OCI-LY7 (cell line): Measurements from ENCODE around the gene UFSP1. TPM values are rescaled to one million over a fixed set of nuclear protein-coding genes. Genes with fewer than 3 reads are reported as not detected.

Source experiments
- BruUV-seq: library from RNA; stranded (reverse); fragments of 400-500 nt; replicated peaks from 2 replicates; lab custom pipeline; 2021; lab: Mats Ljungman, UMichigan
- CTCF ChIA-PET: fragments of 300-600 bp; sonication (Branson Sonifier 250); formaldehyde crosslinking; loops from one replicate; lab custom pipeline; 2022; ENCODE audit warnings: antibody characterized with exemption; ENCODE audit not compliant: unreplicated experiment; lab: Charles Lee
- POLR2A ChIA-PET: fragments of 300-600 bp; sonication (Branson Sonifier 250); formaldehyde crosslinking; loops from one replicate; lab custom pipeline; 2022; ENCODE audit warnings: antibody characterized with exemption; lab: Charles Lee
- DNase-seq: peaks from one replicate; pipeline ENCODE4 v3.0.0-alpha.2; 2015; ENCODE audit warnings: low spot score
- H2AFZ ChIP-seq: fragments of 200-600 bp; sonication (generic), shearing (Covaris generic); 2 replicates; pipeline ENCODE4 v1.6.1; 2014; ENCODE audit warnings: mild to moderate bottlenecking, antibody characterized with exemption, low read length, moderate library complexity
- H3K27ac ChIP-seq: fragments of 200-600 bp; sonication (generic); 2 replicates; pipeline ENCODE4 v1.5.1; 2014; ENCODE audit warnings: mixed run types, low read depth, mild to moderate bottlenecking, moderate library complexity, low read length, inconsistent platforms; ENCODE audit not compliant: poor library complexity, severe bottlenecking
- H3K36me3 ChIP-seq: fragments of 200-600 bp; sonication (generic); 2 replicates; pipeline ENCODE4 v1.6.1; 2014; ENCODE audit warnings: mild to moderate bottlenecking, antibody characterized with exemption, low read length, moderate library complexity, mixed read lengths; ENCODE audit not compliant: insufficient read depth
- H3K4me1 ChIP-seq: fragments of 200-600 bp; sonication (generic); 2 replicates; pipeline ENCODE4 v1.5.1; 2014; ENCODE audit warnings: mild to moderate bottlenecking, low read length; ENCODE audit not compliant: insufficient read depth, poor library complexity, severe bottlenecking
- H3K4me2 ChIP-seq: fragments of 200-600 bp; sonication (generic); 2 replicates; pipeline ENCODE4 v1.6.1; 2014; ENCODE audit warnings: mild to moderate bottlenecking, low read length
- H3K4me3 ChIP-seq: fragments of 200-600 bp; sonication (generic); 2 replicates; pipeline ENCODE4 v1.5.1; 2014; ENCODE audit warnings: mild to moderate bottlenecking, low read depth, low read length; ENCODE audit not compliant: poor library complexity, severe bottlenecking
- H3K79me2 ChIP-seq: fragments of 200-600 bp; sonication (generic); 2 replicates; pipeline ENCODE4 v1.6.1; 2016; ENCODE audit warnings: low read depth, mild to moderate bottlenecking, low read length, moderate library complexity, mixed read lengths; ENCODE audit not compliant: insufficient read depth
- H3K9me2 ChIP-seq: fragments of 200-600 bp; sonication (generic); 2 replicates; pipeline ENCODE4 v1.6.1; 2016; ENCODE audit warnings: mild to moderate bottlenecking, low read length, mixed read lengths; ENCODE audit not compliant: insufficient read depth
- H3K9me3 ChIP-seq: fragments of 200-600 bp; sonication (generic); 2 replicates; pipeline ENCODE4 v1.6.1; 2014; ENCODE audit warnings: mild to moderate bottlenecking, mixed run types, low read length, mixed read lengths
- H4K20me1 ChIP-seq: fragments of 200-600 bp; sonication (generic); 2 replicates; pipeline ENCODE4 v1.6.1; 2014; ENCODE audit warnings: mild to moderate bottlenecking, antibody characterized with exemption, low read length, moderate library complexity, mixed read lengths; ENCODE audit not compliant: insufficient read depth
- EZH2phosphoT487 ChIP-seq: fragments of 200-600 bp; sonication (generic); IDR thresholded peaks from 2 replicates; pipeline ENCODE4 v1.6.1; 2018; ENCODE audit warnings: low read depth, borderline replicate concordance, mild to moderate bottlenecking, mixed run types, antibody characterized with exemption, low read length, moderate library complexity, mixed read lengths
- intact Hi-C: fragments of 100-400 bp; cut with micrococcal nuclease; formaldehyde crosslinking; loops from one replicate; pipeline ENCODE4 v1.10.0; 2022; ENCODE audit not compliant: unreplicated experiment
- microRNA-seq: library from miRNA; unstranded; fragments of <30 nt; microRNA quantifications from one replicate; pipeline ENCODE4 v1.2.0, GENCODE V29; 2022; ENCODE audit warnings: borderline replicate concordance
- small RNA-seq: library from RNA; depleted of rRNA; stranded (forward); fragments of <200 nt; gene quantifications from one replicate; pipeline ENCODE3, GENCODE V24; 2014
- total RNA-seq, 2 experiments: library from RNA; depleted of rRNA in 1 of 2; stranded (reverse); fragments of >200 nt in 1 of 2; shearing (Covaris generic) in 1 of 2; gene quantifications; 2 replicates each; pipeline ENCODE4 v1.2.3, GENCODE V29; 2014 to 2022
- TF ChIP-seq, protein P1 (sequence below): fragments of 200-600 bp; sonication (generic); conservative IDR thresholded peaks from 2 replicates; pipeline ENCODE4 v1.5.1; 2014; ENCODE audit warnings: mild to moderate bottlenecking, antibody characterized with exemption, low read length, moderate library complexity, mixed read lengths

UFSP1 gene
- total RNA-seq, 2 experiments from 2014 or later = 2.8 to 3.3 TPM

GRCh38 chr7:100840470-100841100, 48.9 kb downstream of the UFSP1 start:
- no peaks in the 10 kb centered on the region for H3K9me3 ChIP-seq
- BruUV-seq = no TSS peak
- H3K36me3 ChIP-seq = no peaks in the 10 kb centered on the region
- H2AFZ ChIP-seq = no peak overlapping the region
- H3K4me2 ChIP-seq = no peak overlapping the region
- H3K4me1 ChIP-seq = no peaks in the 10 kb centered on the region
- H4K20me1 ChIP-seq = no peaks in the 10 kb centered on the region
- no peak overlapping the region for H3K4me3 ChIP-seq
- intact Hi-C loops = no loop called here
- no peak overlapping the region for H3K27ac ChIP-seq
- DNase-seq = no peak
- ChIA-PET CTCF (no interaction called here), POLR2A (no interaction called here)
- H3K9me2 ChIP-seq = no peaks in the 10 kb centered on the region
- no peaks in the 10 kb centered on the region for H3K79me2 ChIP-seq
- TF ChIP-seq EZH2phosphoT487 = no peak
- TF ChIP-seq, protein P1, sequence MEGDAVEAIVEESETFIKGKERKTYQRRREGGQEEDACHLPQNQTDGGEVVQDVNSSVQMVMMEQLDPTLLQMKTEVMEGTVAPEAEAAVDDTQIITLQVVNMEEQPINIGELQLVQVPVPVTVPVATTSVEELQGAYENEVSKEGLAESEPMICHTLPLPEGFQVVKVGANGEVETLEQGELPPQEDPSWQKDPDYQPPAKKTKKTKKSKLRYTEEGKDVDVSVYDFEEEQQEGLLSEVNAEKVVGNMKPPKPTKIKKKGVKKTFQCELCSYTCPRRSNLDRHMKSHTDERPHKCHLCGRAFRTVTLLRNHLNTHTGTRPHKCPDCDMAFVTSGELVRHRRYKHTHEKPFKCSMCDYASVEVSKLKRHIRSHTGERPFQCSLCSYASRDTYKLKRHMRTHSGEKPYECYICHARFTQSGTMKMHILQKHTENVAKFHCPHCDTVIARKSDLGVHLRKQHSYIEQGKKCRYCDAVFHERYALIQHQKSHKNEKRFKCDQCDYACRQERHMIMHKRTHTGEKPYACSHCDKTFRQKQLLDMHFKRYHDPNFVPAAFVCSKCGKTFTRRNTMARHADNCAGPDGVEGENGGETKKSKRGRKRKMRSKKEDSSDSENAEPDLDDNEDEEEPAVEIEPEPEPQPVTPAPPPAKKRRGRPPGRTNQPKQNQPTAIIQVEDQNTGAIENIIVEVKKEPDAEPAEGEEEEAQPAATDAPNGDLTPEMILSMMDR = no peak

GRCh38 chr7:100839361-100839760, 50.2 kb downstream of the UFSP1 start:
- ChIA-PET CTCF (no interaction called here), POLR2A (interaction anchor here (0.6 kb wide), 1 partner anchor 27 kb away, joined by 4 read pairs; no protein-coding TSS in a partner anchor)
- intact Hi-C loops = no loop called here
- no peak for TF ChIP-seq EZH2phosphoT487
- TF ChIP-seq, protein P1 = no peak
- no TSS peak for BruUV-seq
- no peak overlapping the region for H3K27ac ChIP-seq
- H3K4me1 ChIP-seq = no peaks in the 10 kb centered on the region
- H4K20me1 ChIP-seq = no peaks in the 10 kb centered on the region
- H3K4me3 ChIP-seq = no peak overlapping the region
- no peak for DNase-seq
- no peak overlapping the region for H3K4me2 ChIP-seq
- no peaks in the 10 kb centered on the region for H3K36me3 ChIP-seq
- H3K9me2 ChIP-seq = no peaks in the 10 kb centered on the region
- H3K9me3 ChIP-seq = no peaks in the 10 kb centered on the region
- H3K79me2 ChIP-seq = no peaks in the 10 kb centered on the region
- no peak overlapping the region for H2AFZ ChIP-seq

Small RNA genes within 50 kb of the gene (microRNA-seq; reads per million reads assigned to microRNA genes)
- not detected for gene MIR6875

Small RNA genes within 50 kb of the gene (small RNA-seq; reads per million reads assigned to genes)
- gene RN7SL549P (not detected), gene RPS29P15 (not detected)

Other genes with a start within 250 kb of the UFSP1 start
- gene TFR2, start 248.2 kb downstream of the UFSP1 start, total RNA-seq (2014; rRNA removed; shearing (Covaris generic)) = 8.1 and 12.1 TPM in 2 replicates
- gene TFR2, start 248.2 kb downstream of the UFSP1 start, total RNA-seq (2022) = 25.0 and 26.0 TPM in 2 replicates
- gene ACTL6B, start 233.3 kb downstream of the UFSP1 start, total RNA-seq (2014; rRNA removed; shearing (Covaris generic)) = not detected in 2 replicates
- not detected in 2 replicates for gene ACTL6B, start 233.3 kb downstream of the UFSP1 start, total RNA-seq (2022)
- 59.4 and 80.4 TPM in 2 replicates for gene GNB2, start 216.0 kb downstream of the UFSP1 start, total RNA-seq (2014; rRNA removed; shearing (Covaris generic))
- 174 and 180 TPM in 2 replicates for gene GNB2, start 216.0 kb downstream of the UFSP1 start, total RNA-seq (2022)
- 35.7 and 40.2 TPM in 2 replicates for gene GIGYF1, start 195.5 kb downstream of the UFSP1 start, total RNA-seq (2014; rRNA removed; shearing (Covaris generic))
- gene GIGYF1, start 195.5 kb downstream of the UFSP1 start, total RNA-seq (2022) = 52.0 and 58.8 TPM in 2 replicates
- gene POP7, start 183.6 kb downstream of the UFSP1 start, total RNA-seq (2014; rRNA removed; shearing (Covaris generic)) = 82.6 and 94.3 TPM in 2 replicates
- 43.7 and 47.2 TPM in 2 replicates for gene POP7, start 183.6 kb downstream of the UFSP1 start, total RNA-seq (2022)
- 0.13 TPM in 1 of 2 replicates, not detected in the other for gene EPO, start 169.2 kb downstream of the UFSP1 start, total RNA-seq (2014; rRNA removed; shearing (Covaris generic))
- gene EPO, start 169.2 kb downstream of the UFSP1 start, total RNA-seq (2022) = not detected in 2 replicates
- not detected in 2 replicates for gene ZAN, start 156.1 kb downstream of the UFSP1 start, total RNA-seq (2014; rRNA removed; shearing (Covaris generic))
- gene ZAN, start 156.1 kb downstream of the UFSP1 start, total RNA-seq (2022) = not detected in 2 replicates
- 4.2 and 5.6 TPM in 2 replicates for gene EPHB4, start 62.2 kb downstream of the UFSP1 start, total RNA-seq (2014; rRNA removed; shearing (Covaris generic))
- gene EPHB4, start 62.2 kb downstream of the UFSP1 start, total RNA-seq (2022) = 7.3 and 8.0 TPM in 2 replicates
- 15.7 and 17.0 TPM in 2 replicates for gene SLC12A9, start 37.0 kb downstream of the UFSP1 start, total RNA-seq (2014; rRNA removed; shearing (Covaris generic))
- gene SLC12A9, start 37.0 kb downstream of the UFSP1 start, total RNA-seq (2022) = 21.1 and 25.6 TPM in 2 replicates
- gene TRIP6, start 22.3 kb downstream of the UFSP1 start, total RNA-seq (2014; rRNA removed; shearing (Covaris generic)) = 2.2 and 3.3 TPM in 2 replicates
- 1.8 and 3.1 TPM in 2 replicates for gene TRIP6, start 22.3 kb downstream of the UFSP1 start, total RNA-seq (2022)
- 154 and 174 TPM in 2 replicates for gene SRRT, start 14.6 kb downstream of the UFSP1 start, total RNA-seq (2014; rRNA removed; shearing (Covaris generic))
- gene SRRT, start 14.6 kb downstream of the UFSP1 start, total RNA-seq (2022) = 247 and 264 TPM in 2 replicates
- not detected in 2 replicates for gene ACHE, start 6.2 kb upstream of the UFSP1 start, total RNA-seq (2014; rRNA removed; shearing (Covaris generic))
- not detected in 2 replicates for gene ACHE, start 6.2 kb upstream of the UFSP1 start, total RNA-seq (2022)
- not detected in 2 replicates for gene MUC3A, start 59.8 kb upstream of the UFSP1 start, total RNA-seq (2014; rRNA removed; shearing (Covaris generic))
- gene MUC3A, start 59.8 kb upstream of the UFSP1 start, total RNA-seq (2022) = not detected in 2 replicates
- gene MUC12, start 79.8 kb upstream of the UFSP1 start, total RNA-seq (2014; rRNA removed; shearing (Covaris generic)) = not detected in 2 replicates
- not detected in 2 replicates for gene MUC12, start 79.8 kb upstream of the UFSP1 start, total RNA-seq (2022)
- not detected in 2 replicates for gene MUC17, start 130.4 kb upstream of the UFSP1 start, total RNA-seq (2014; rRNA removed; shearing (Covaris generic))
- gene MUC17, start 130.4 kb upstream of the UFSP1 start, total RNA-seq (2022) = not detected in 2 replicates
- gene TRIM56, start 195.8 kb upstream of the UFSP1 start, total RNA-seq (2014; rRNA removed; shearing (Covaris generic)) = 15.6 and 16.7 TPM in 2 replicates
- 47.3 and 51.9 TPM in 2 replicates for gene TRIM56, start 195.8 kb upstream of the UFSP1 start, total RNA-seq (2022)
- gene SERPINE1, start 237.4 kb upstream of the UFSP1 start, total RNA-seq (2014; rRNA removed; shearing (Covaris generic)) = not detected in 2 replicates
- 0.30 and 0.42 TPM in 2 replicates for gene SERPINE1, start 237.4 kb upstream of the UFSP1 start, total RNA-seq (2022)